HG03460 (cell line): Measurements from ENCODE around the gene CDH2.

Experiments used
- ATAC-seq: cut with Tn5 transposase; IDR thresholded peaks from one replicate; pipeline ENCODE4 v1.9.1; 2021; ENCODE audit not compliant: unreplicated experiment

Gene CDH2

GRCh38 chr18:28171837-28172236 is 5.1 kb downstream of the CDH2 start:
- no peak for ATAC-seq

GRCh38 chr18:28168725-28169124 is 8.2 kb downstream of the CDH2 start:
- no peak for ATAC-seq

- no peak for ATAC-seq
Measured at GRCh38 chr18:28167835-28168349, 9.0 kb downstream of the CDH2 start.

- ATAC-seq, result no peak
Measured at GRCh38 chr18:28164771-28165483, 12.0 kb downstream of the CDH2 start.

- no peak for ATAC-seq
Measured at GRCh38 chr18:28163201-28163775, 13.6 kb downstream of the CDH2 start.

- ATAC-seq, result no peak
Measured at GRCh38 chr18:28161608-28162599, 15.0 kb downstream of the CDH2 start.

- no peak for ATAC-seq
Measured at GRCh38 chr18:28159055-28159454, 17.9 kb downstream of the CDH2 start.

GRCh38 chr18:28158083-28158581 is 18.8 kb downstream of the CDH2 start:
- no peak for ATAC-seq

GRCh38 chr18:28153485-28154065 is 23.4 kb downstream of the CDH2 start:
- ATAC-seq, result no peak

- no peak for ATAC-seq
Measured at GRCh38 chr18:28152754-28153153, 24.2 kb downstream of the CDH2 start.

GRCh38 chr18:28152354-28152753 is 24.6 kb downstream of the CDH2 start:
- no peak for ATAC-seq

GRCh38 chr18:28151434-28151833 is 25.5 kb downstream of the CDH2 start:
- no peak for ATAC-seq

GRCh38 chr18:28150925-28151324 is 26.0 kb downstream of the CDH2 start:
- ATAC-seq, result no peak

- no peak for ATAC-seq
Measured at GRCh38 chr18:28149810-28150420, 27.0 kb downstream of the CDH2 start.

GRCh38 chr18:28147674-28148171 is 29.2 kb downstream of the CDH2 start:
- no peak for ATAC-seq

- ATAC-seq, result no peak
Measured at GRCh38 chr18:28143725-28144124, 33.2 kb downstream of the CDH2 start.

GRCh38 chr18:28138816-28139215 is 38.1 kb downstream of the CDH2 start:
- ATAC-seq, result no peak

GRCh38 chr18:28136071-28136470 is 40.9 kb downstream of the CDH2 start:
- ATAC-seq, result no peak

- no peak for ATAC-seq
Measured at GRCh38 chr18:28134774-28135173, 42.2 kb downstream of the CDH2 start.

GRCh38 chr18:28132084-28132483 is 44.8 kb downstream of the CDH2 start:
- no peak for ATAC-seq
